Peyer's patch (tissue), 4 donors: ENCODE data around the gene DBNDD1. TPM values are rescaled to one million over a fixed set of nuclear protein-coding genes. Genes with fewer than 3 reads are reported as not detected.

Experiments used
- DNase-seq, 3 donors: peaks; one replicate each; pipeline ENCODE4 v3.0.0-alpha.2; 2017 to 2019
- H3K27ac ChIP-seq, 4 donors: fragments of 200-600 bp; sonication (generic); one replicate each; pipeline ENCODE4 v1.5.1; 2016 to 2019
- H3K27me3 ChIP-seq, 2 donors: fragments of 200-600 bp; sonication (generic); one replicate each; pipeline ENCODE4 v1.5.1; 2019
- H3K36me3 ChIP-seq, 3 donors: fragments of 200-600 bp; sonication (generic); one replicate each; pipeline ENCODE4 v1.5.1; 2016 to 2019
- H3K4me1 ChIP-seq, 4 donors: fragments of 200-600 bp; sonication (generic); one replicate each; pipeline ENCODE4 v1.5.1; 2016 to 2019
- H3K4me3 ChIP-seq, 4 donors: fragments of 200-600 bp; sonication (generic); 1 replicate in 3 of 4; 2 replicates in 1 of 4; pipeline ENCODE4 v1.5.1; 2016 to 2019; ENCODE audit warnings: mild to moderate bottlenecking in 1 of 4
- H3K9me3 ChIP-seq, 4 donors: fragments of 200-600 bp; sonication (generic); one replicate each; pipeline ENCODE4 v1.5.1; 2016 to 2019; ENCODE audit warnings: mild to moderate bottlenecking in 1 of 4
- CTCF ChIP-seq, 6 experiments: fragments of 450-650 bp in 4 of 6; fragments of 200-600 bp in 2 of 6; sonication (generic) in 1 of 6; IDR thresholded peaks; one replicate each; pipeline ENCODE4 v1.5.1; 2017 to 2019; ENCODE audit warnings: antibody characterized with exemption in 6 of 6, mild to moderate bottlenecking in 3 of 6, moderate library complexity in 1 of 6
- POLR2A ChIP-seq, 2 donors: fragments of 450-650 bp; IDR thresholded peaks; one replicate each; pipeline ENCODE4 v1.5.1; 2017; ENCODE audit warnings: antibody characterized with exemption in 2 of 2, mild to moderate bottlenecking in 2 of 2, moderate library complexity in 2 of 2
- total RNA-seq, 4 donors: library from RNA; depleted of rRNA; stranded (reverse); fragments of >200 nt; gene quantifications; one replicate each; pipeline ENCODE4 v1.1.0, GENCODE V29; 2016

Gene DBNDD1
- total RNA-seq, 4 donors from 2014 or later, result 1.9 to 12.3 (median 6.1) TPM

- no peaks in the 10 kb centered on the region for H3K36me3 ChIP-seq
- TF ChIP-seq CTCF (IDR thresholded peaks at IDR 0.05) (no peak), POLR2A (IDR thresholded peaks at IDR 0.05) (no peak)
- H3K9me3 ChIP-seq, result no peaks in the 10 kb centered on the region
- H3K4me1 ChIP-seq, result peaks cover 0 to 27% (median 10%) of the 10 kb centered on the region in 4 donors
- DNase-seq, result no peak
- H3K27me3 ChIP-seq, result no peaks in the 10 kb centered on the region
- H3K27ac ChIP-seq, result no peak overlapping the region
- peak overlapping the region in 2 of 4 donors; percentile 85 to 92 for H3K4me3 ChIP-seq
Observed at GRCh38 chr16:90020260-90020837, 1.1 kb upstream of the DBNDD1 start.

- no peaks in the 10 kb centered on the region for H3K36me3 ChIP-seq
- H3K4me3 ChIP-seq, result peak overlapping the region; percentile 38 to 92 (median 75)
- TF ChIP-seq POLR2A (IDR thresholded peaks at IDR 0.05), result no peak
- TF ChIP-seq CTCF (IDR thresholded peaks at IDR 0.05), result peak in 5 of 6 experiments; percentile 18 to 65 (median 40)
- DNase-seq, result peak; percentile 35 to 73 (median 70)
- no peaks in the 10 kb centered on the region for H3K27me3 ChIP-seq
- peaks cover 0 to 27% (median 10%) of the 10 kb centered on the region in 4 donors for H3K4me1 ChIP-seq
- H3K27ac ChIP-seq, result peak overlapping the region in 3 of 4 donors; percentile 9 to 55 (median 11)
- no peaks in the 10 kb centered on the region for H3K9me3 ChIP-seq
Observed at GRCh38 chr16:90019543-90020259, 445 bp upstream of the DBNDD1 start.

GRCh38 chr16:90018297-90018651 is 982 bp downstream of the DBNDD1 start:
- H3K27ac ChIP-seq, result no peak overlapping the region
- DNase-seq, result no peak
- H3K4me3 ChIP-seq, result peak overlapping the region in 3 of 4 donors; percentile 65 to 92 (median 85)
- no peak for TF ChIP-seq POLR2A (IDR thresholded peaks at IDR 0.05)
- no peak for TF ChIP-seq CTCF (IDR thresholded peaks at IDR 0.05)
- no peaks in the 10 kb centered on the region for H3K36me3 ChIP-seq
- no peaks in the 10 kb centered on the region for H3K27me3 ChIP-seq
- H3K9me3 ChIP-seq, result no peaks in the 10 kb centered on the region
- peaks cover 0 to 29% (median 12%) of the 10 kb centered on the region in 4 donors for H3K4me1 ChIP-seq

- Histone ChIP-seq H3K27ac (no peak overlapping the region), H3K36me3 (no peaks in the 10 kb centered on the region), H3K27me3 (no peaks in the 10 kb centered on the region), H3K9me3 (no peaks in the 10 kb centered on the region), H3K4me1 (peaks cover 0 to 19% (median 12%) of the 10 kb centered on the region in 4 donors), H3K4me3 (no peak overlapping the region)
- DNase-seq, result no peak
- TF ChIP-seq CTCF (IDR thresholded peaks at IDR 0.05) (no peak), POLR2A (IDR thresholded peaks at IDR 0.05) (no peak)
Observed at GRCh38 chr16:90016339-90016950, 2.8 kb downstream of the DBNDD1 start.

- no peak overlapping the region for H3K4me3 ChIP-seq
- DNase-seq, result no peak
Observed at GRCh38 chr16:90015586-90016338, 3.5 kb downstream of the DBNDD1 start.

More at GRCh38 chr16:90015586-90016338, 3.5 kb downstream of the DBNDD1 start:
- Histone ChIP-seq H3K27ac (no peak overlapping the region), H3K4me1 (peaks cover 0 to 19% (median 12%) of the 10 kb centered on the region in 4 donors), H3K9me3 (no peaks in the 10 kb centered on the region), H3K36me3 (no peaks in the 10 kb centered on the region), H3K27me3 (no peaks in the 10 kb centered on the region)
- TF ChIP-seq POLR2A (IDR thresholded peaks at IDR 0.05) (no peak), CTCF (IDR thresholded peaks at IDR 0.05) (no peak)
